ENCODE measurements around the gene HABP2. TPM values are rescaled to one million over a fixed set of nuclear protein-coding genes. Genes with fewer than 3 reads are reported as not detected.

The HABP2 gene
- polyA plus RNA-seq, 3 donors from 2014 or later: not detected

DNA sequence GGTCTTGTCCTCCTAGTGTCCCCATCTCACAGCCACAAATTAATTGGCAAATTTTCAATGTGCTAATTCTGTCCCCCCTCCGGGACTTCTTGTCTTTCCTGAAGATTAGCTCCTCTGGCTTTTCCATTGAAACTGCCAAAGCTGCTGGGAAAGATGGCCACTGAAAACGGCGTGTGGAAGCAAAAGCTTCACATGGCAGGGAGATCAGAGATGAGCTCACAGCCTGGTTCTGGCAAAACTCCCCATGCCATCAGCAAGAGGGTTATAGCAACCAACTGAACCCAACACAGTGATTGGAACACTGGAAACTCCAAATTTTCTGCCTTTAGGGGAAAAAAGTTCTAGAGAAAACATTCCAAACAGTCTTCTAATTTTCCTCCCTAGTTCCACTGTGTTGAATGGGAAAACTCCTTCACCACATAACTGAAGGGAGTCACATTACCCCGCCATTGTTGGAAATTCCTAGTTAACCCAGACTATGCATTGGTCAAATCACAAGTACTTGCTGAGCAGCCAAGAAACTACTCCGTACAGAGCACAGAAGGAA is 74.0 kb downstream of the HABP2 start:
- H3K9me3 Mint-ChIP-seq: no peaks in the 10 kb centered on the region
- no peak overlapping the region for H3K27ac Mint-ChIP-seq
- H3K36me3 Mint-ChIP-seq: no peaks in the 10 kb centered on the region
- peaks cover 1 to 7% (median 4%) of the 10 kb centered on the region in 3 donors for H3K27me3 Mint-ChIP-seq (ENCODE audit: low read depth in 3 of 3)
- DNase-seq: no peak
- no peaks in the 10 kb centered on the region for H3K4me1 Mint-ChIP-seq
- no peak overlapping the region for H3K4me3 Mint-ChIP-seq

DNA sequence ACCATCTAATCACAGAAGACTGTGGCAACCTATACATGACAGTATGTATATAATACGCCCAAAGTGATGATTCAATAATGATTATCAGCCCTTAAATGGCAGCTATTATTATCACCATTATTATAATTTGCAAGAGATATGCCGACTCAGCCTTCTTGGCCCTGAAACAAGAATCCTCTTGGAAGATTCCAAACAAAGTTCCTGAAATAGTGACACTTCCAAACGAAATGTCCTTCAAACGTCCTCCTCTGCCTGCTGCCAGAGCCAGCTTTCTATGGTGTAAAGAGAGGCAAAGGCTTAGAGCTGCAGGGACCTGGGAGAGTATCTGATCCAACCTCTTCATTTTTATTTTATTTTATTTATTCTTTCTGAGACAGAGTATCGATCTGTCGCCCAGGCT is 75.0 kb downstream of the HABP2 start:
- DNase-seq: no peak
- no peaks in the 10 kb centered on the region for H3K36me3 Mint-ChIP-seq
- no peaks in the 10 kb centered on the region for H3K9me3 Mint-ChIP-seq
- H3K4me3 Mint-ChIP-seq: no peak overlapping the region
- no peak overlapping the region for H3K27ac Mint-ChIP-seq
- H3K27me3 Mint-ChIP-seq (ENCODE audit: low read depth in 3 of 3): peaks cover 1 to 7% (median 4%) of the 10 kb centered on the region in 3 donors
- H3K4me1 Mint-ChIP-seq: no peaks in the 10 kb centered on the region

DNA sequence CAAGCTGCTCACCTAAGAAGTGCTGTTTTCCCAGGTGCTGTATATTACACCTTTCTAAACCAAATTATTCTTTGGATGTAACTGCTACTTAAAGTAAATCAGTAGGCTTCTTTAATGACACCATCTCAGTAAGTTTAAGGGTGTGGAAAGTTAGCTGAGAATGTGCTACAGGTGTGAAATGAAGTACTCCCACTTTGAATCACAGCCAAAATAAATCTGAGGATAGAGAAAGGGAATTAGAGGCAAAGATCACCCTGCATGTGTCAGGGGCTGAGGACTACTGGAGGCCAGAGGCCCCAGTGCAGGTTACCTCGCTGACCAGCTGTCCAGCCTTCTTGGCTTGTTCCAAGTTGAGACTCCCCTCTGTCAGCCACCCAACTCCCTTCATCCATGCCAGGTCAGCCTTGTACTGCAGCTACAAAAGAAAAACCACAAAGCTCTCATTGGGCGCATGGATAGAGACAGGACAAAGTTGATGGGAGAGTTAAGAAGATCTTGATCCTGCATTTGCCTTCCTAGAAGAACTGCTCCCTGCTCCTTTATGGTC is 75.8 kb downstream of the HABP2 start:
- no peaks in the 10 kb centered on the region for H3K9me3 Mint-ChIP-seq
- H3K4me3 Mint-ChIP-seq: no peak overlapping the region
- no peak overlapping the region for H3K27ac Mint-ChIP-seq
- H3K36me3 Mint-ChIP-seq: no peaks in the 10 kb centered on the region
- no peaks in the 10 kb centered on the region for H3K4me1 Mint-ChIP-seq
- peaks cover 1 to 7% (median 4%) of the 10 kb centered on the region in 3 donors for H3K27me3 Mint-ChIP-seq (ENCODE audit: low read depth in 3 of 3)
- DNase-seq: no peak

DNA sequence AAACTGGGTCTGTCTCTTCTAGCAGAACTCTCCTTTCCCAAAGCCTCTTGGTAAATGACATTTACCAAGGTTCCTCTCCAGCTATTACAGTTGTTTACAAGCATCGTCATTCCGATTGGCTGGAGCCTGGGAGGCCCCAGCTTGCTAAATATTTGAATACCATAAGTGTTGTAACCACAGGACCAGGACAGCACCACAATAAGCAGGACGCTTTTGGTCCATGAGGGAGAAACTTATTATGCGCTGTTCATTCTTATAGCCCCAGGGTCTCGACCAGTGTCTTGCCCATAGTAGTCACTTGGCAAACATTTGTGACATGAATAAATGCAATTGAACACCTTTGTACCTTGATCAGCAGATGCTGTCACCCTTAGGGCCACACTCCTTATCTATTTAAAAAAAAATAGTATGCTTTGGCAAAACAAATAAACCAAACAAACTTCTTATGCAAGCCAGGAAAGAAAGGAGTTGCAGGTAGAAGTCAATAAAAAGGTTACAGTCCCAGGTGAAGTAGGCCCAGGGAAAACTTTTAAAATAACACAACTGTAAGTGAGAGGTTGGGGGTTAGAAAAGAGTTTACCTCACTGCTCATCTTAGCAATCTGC is 78.2 kb downstream of the HABP2 start:
- Mint-ChIP-seq H3K4me3 (no peak overlapping the region), H3K36me3 (no peaks in the 10 kb centered on the region), H3K27ac (no peak overlapping the region), H3K27me3 (ENCODE audit: low read depth in 3 of 3) (peaks cover 1 to 9% (median 2%) of the 10 kb centered on the region in 3 donors), H3K4me1 (no peaks in the 10 kb centered on the region), H3K9me3 (peaks cover 0 to 1% (median 0%) of the 10 kb centered on the region in 6 donors)
- DNase-seq: no peak

DNA sequence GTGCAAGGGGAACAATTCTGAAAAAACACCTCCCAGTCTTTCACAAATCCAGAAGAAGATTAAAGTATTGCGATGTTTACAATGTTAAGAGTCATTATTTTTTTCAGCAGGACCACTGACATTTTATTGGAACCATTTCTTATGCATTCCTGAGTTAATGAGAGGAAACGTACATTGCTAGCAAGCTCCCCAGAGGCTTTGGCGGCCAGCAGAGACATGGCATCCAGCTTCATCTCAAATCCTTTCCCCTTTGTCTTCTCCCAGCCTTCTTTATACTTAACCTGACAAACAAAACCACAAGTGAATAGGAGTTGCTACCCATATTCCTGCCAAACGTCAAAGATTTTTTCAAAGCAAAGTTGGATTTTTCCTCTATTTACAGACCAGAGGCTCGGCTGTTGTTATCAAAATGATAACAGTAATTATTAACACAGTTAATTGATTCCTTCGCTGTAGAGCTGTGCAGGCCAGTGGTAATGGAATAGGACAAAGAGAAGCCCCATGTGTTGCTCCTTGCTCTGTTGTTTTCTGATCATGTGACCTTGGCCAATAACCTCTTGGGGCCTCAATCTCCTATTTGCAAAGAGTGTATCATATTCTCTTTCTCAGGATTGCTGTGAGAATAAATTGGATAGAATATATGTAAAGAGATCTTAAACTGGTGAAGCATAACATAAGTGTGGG is 79.0 kb downstream of the HABP2 start:
- H3K9me3 Mint-ChIP-seq: peaks cover 0 to 1% (median 0%) of the 10 kb centered on the region in 6 donors
- H3K4me1 Mint-ChIP-seq: no peaks in the 10 kb centered on the region
- no peak overlapping the region for H3K4me3 Mint-ChIP-seq
- no peak for DNase-seq
- no peak overlapping the region for H3K27ac Mint-ChIP-seq
- H3K36me3 Mint-ChIP-seq: no peaks in the 10 kb centered on the region
- H3K27me3 Mint-ChIP-seq (ENCODE audit: low read depth in 3 of 3): peaks cover 1 to 10% (median 2%) of the 10 kb centered on the region in 3 donors

Other genes with a start within 250 kb of the HABP2 start
- not detected for gene NRAP, start 111.0 kb downstream of the HABP2 start, polyA plus RNA-seq
- gene CASP7, start 126.9 kb downstream of the HABP2 start, polyA plus RNA-seq: 10 to 100 TPM; 14.9 to 32.4 (median 27.1) TPM
- gene PLEKHS1, start 198.6 kb downstream of the HABP2 start, polyA plus RNA-seq: not detected

Data from immature natural killer cell (primary cell).